PFSK-1 (cell line): Measurements from ENCODE around the gene RHOV.

ENCODE experiments used
- FOXP2 ChIP-seq: optimal IDR thresholded peaks from 2 replicates; pipeline ENCODE3; 2011; ENCODE audit warnings: borderline replicate concordance, control low read depth, inconsistent platforms; ENCODE audit not compliant: insufficient read depth; ENCODE audit errors: extremely low read length, extremely low read depth
- POLR2AphosphoS5 ChIP-seq: IDR thresholded peaks from 2 replicates; pipeline ENCODE4 v1.6.1; 2012; ENCODE audit warnings: low read depth, mild to moderate bottlenecking, control low read depth, low read length, moderate library complexity
- REST ChIP-seq, 2 experiments: IDR thresholded peaks; 2 replicates each; pipeline versions ENCODE4 v1.6.1 to v1.8.0; 2011 to 2012; ENCODE audit warnings: low read depth in 2 of 2, low read length in 2 of 2, control low read depth in 1 of 2, inconsistent platforms in 1 of 2, mild to moderate bottlenecking in 1 of 2, moderate library complexity in 1 of 2; ENCODE audit not compliant: insufficient read depth in 1 of 2
- SIN3A ChIP-seq: IDR thresholded peaks from 2 replicates; pipeline ENCODE4 v1.6.1; 2012; ENCODE audit warnings: mild to moderate bottlenecking, low read length, moderate library complexity, borderline replicate concordance; ENCODE audit not compliant: insufficient read depth
- TAF1 ChIP-seq: IDR thresholded peaks from 2 replicates; pipeline ENCODE4 v1.6.1; 2012; ENCODE audit warnings: low read length, control low read depth, borderline replicate concordance; ENCODE audit not compliant: insufficient read depth

- TF ChIP-seq REST (IDR thresholded peaks at IDR 0.05; ENCODE audit: insufficient read depth in 1 of 2, low read depth in 2 of 2, low read length in 2 of 2) (no peak), POLR2AphosphoS5 (no peak), TAF1 (no peak), SIN3A (no peak), FOXP2 (no peak)
Measured at GRCh38 chr15:40879609-40880008, 5.6 kb upstream of the RHOV start.
